Activated CD4-positive, alpha-beta T cell treated with anti-CD3 and anti-CD28 coated beads for 4 hours (primary cell): ENCODE data around the gene GPR179.
"Not testable (repeated sequence)": the region's sequence is repeated elsewhere in the genome, so short reads cannot be mapped to it uniquely, and the experiment has no call there.

Experiments
- DNase-seq, 2 donors: peaks; one replicate each; pipeline ENCODE4 v3.0.0-alpha.2; 2020

Gene GPR179

DNA sequence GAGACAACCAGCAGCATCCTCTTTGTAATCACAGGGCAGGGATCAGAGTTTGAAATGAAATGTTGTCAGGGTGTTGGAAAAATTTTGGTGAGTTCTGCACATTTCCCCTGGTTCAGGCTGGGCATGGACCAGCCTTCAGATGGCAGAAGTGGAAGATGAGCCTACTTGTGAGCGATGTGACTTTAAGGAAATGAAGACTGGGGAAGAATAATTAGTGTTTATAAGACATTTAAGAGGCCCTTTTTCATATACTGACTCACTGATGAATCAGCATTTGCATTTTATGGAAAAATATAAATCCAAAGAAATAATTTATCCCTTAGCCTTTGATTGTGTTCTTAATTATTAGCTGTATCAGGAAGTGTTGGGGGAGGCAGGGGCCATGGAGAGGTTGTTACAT is 20.9 kb downstream of the GPR179 start:
- DNase-seq = no peak

DNA sequence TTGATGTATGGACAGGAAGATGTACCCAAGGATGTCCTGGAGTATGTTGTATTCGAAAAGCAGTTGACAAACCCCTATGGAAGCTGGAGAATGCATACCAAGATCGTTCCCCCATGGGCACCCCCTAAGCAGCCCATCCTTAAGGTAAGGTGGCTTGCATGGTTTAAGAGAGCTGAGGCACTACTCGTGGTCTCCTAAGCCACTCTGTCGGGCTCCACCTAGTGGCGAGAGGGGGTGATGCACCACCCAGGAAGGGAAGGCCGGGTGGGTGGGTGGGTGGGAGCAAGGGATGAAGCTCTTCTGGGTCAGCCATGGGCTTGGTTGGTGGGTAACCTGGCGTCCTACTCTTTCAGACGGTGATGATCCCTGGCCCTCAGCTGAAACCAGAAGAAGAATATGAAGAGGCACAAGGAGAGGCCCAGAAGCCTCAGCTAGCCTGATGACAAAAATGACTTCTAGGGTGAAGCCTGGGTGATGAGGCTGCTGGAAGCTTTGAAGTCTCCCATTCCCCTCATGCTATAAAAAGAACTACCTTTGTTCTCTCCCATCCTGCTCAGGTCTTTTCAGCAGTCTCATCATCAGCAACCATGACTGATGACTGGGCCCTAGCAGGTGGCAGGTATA is 21.5 kb downstream of the GPR179 start:
- peak; percentile 54 to 72 for DNase-seq

DNA sequence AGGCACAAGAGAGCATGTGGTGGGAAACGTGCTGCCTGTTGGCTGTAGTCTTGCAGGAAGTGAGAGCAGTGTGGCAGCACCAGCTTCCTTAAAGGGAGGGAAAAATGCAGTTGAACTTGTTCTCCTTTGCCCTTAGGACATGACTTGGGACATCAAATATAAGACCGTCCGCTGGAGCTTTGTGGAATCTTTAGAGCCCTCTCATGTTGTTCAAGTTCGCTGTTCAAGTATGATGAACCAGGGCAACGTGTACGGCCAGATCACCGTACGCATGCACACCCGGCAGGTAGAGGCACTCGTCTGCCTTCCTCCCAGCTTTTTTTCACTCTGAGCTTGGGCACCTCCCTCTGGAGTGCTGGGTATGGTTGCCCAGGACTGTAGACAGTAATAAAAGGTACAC is 23.3 kb downstream of the GPR179 start:
- DNase-seq = no peak

DNA sequence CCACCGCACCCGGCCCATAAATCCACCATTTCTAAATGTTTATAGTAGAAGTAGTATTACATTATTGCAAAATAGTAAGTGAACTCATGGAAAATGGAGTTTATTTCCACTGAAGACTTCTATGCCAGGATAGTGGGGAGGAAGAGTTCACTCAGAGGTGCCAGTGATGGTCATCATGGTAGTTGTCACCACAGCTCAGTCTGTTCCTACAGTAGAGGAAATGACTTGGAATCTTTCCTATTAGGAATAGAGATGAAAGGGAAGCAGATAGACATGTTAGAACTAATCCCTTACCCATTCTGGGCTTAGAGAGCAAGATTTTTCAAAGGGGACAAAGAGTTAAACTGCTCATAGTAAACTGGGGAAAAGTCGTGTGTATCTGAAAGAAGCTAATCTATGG is 26.7 kb downstream of the GPR179 start:
- no peak for DNase-seq

DNA sequence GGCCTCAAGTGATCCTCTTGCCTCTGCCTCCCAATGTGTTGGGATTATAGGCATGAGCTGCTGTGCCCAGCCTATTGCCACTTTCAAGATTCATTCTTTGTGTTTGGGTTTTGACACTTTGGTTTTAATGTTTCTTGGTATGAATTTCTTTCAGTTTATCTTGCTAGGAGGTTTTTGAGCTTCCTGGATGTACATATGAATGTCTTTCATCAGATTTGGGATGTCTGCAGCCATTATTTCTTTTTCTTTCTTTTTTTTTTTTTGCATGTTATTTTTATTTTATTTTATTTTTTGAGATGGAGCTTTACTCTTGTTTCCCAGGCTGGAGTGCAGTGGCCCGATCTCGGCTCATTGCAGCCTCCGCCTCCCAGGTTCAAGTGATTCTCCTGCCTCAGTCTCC is 28.3 kb downstream of the GPR179 start:
- no peak for DNase-seq

DNA sequence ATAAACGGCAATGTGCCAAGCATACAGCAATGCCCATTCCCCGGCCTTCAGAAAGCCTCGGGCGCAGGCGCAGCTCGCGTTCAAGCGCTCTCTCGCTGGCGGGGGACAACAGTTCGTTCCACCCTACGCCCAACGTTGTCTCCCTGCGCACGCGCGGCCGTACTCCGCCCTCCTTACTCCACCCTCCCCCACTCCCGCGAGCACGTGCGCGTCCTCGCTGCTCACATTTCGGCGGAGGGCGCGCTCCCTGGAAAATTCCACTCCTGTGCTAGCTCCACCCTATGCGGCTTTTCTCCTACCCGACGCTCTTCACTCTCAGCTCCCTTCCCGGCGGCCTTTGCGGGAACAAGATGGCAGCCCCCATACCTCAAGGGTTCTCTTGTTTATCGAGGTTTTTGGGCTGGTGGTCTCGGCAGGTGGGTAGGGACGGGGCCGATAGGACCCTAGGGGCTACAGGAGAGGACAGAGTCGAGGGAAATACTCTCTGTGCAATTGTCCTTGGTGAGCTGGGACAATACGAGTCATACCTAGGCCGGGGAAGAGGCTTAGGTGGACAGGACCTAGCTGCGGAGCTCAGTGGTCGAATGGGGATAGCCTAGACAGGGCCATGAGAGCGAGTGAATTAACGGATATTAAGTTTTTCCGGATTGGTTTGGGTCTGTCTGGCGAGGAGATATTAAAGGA is 46.8 kb downstream of the GPR179 start, which contains the start of gene MRPL45:
Gene MRPL45 (plus strand): TSS at position 335 of the 684 bp plus-strand sequence. CDS start 16 bp downstream, at position 351.
- DNase-seq = peak; percentile 95 to 97

DNA sequence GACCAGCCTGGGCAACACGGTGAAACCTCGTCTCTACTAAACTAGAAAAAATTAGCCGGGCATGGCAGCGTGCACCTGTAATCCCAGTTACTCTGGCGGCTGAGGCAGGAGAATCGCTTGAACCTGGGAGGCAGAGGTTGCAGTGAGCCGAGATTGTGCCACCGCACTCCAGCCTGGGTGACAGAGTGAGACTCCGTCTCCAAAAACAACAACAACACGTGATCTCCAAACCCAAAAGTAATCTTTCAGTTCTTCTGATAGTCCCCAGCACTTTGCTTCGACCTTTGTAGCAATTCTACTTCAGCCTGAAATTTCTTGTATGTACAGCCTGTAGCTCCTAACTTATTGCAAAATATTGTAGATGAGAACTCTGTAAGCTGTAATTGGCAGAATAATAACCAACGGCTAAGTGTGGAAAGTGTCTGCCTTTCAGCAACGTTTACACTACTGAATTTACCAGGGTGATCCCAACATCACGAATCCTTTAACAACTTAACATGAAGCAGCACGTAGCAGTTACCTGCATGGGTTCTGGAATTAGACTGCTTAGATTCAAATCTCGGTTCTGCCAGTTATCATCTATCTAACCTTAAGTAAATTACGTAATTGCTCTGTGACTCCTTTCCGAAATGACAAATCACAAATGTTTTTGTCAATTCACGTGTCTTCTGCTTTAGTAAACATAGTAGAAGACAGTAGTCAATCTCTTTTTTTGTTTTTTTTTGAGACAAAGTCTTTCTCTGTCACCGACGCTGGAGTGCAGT is 48.0 kb downstream of the GPR179 start:
- not testable (repeated sequence) for DNase-seq

DNA sequence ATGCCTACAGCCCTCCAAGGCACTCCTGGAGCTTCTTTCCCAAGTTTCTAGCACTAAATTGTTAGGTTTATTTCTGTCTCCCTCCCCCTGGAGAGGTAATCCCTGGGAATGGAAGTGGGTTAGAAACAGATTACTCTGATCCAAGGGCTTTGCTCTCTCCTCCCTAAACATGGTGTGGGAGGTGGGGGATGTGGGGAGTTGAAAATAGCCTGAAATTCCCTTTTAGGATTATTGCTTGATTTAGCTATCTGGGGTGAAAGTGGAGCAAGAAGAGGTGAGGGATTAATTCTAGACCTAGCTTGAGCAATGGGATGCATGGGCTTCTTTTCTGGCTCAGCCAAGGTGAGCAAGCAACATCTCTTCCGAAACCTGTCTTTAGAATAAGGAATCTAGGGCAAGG is 54.0 kb downstream of the GPR179 start:
- DNase-seq = not testable (repeated sequence)

DNA sequence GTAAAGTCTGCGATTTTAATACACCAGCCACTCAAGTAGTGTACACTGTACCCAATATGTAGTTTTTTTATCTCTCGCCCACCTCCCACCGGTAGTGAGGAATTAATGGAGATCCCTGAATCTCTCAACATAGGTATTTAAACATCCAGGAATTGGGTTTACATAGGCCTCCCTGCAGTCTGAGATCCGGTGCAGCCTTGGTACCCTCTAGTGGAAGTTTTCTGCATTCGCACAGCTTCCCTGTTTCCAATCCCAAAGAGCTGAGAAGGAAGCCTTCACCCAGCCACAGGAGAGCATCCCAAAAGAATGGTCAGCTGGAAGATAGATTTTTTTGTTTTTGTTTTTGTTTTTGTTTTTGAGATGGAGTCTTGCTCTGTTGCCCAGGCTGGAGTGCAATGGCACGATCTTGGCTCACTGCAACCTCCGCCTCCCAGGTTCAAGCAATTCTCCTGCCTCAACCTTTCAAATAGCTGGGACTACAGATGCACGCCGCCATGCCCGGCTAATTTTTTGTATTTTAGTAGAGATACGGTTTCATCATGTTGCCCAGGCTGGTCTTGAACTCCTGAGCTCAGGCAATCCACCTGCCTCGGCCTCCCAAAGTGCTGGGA is 55.4 kb downstream of the GPR179 start:
- not testable (repeated sequence) for DNase-seq

DNA sequence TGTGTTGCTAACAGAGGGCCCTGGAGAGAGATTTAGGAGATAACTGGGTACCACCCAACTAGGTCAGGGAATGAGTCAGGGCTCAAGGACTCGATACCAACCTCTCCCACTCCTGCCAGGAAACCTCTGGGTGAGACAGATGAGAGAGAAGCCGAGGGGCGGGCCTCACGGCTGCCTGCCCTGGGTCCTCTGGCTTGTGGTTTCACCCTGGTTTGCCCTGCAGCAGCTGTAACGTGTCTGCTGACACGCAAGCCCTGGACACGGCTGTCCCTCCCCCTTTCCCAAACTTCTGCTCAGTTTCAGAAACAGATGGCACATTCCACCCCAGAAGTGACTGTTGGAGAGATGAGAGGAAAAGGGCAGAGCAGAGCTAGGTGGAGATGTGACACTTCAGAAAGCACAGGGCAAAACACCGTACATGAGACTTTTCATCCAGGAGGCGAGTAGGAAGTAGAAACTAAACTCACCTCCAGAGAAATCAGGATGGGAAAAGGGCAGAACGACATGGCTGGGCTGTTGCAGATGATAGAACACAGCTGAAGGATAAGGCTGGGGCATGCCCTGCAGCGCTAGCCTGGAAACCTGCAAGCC is 57.2 kb downstream of the GPR179 start:
- DNase-seq = not testable (repeated sequence)

DNA sequence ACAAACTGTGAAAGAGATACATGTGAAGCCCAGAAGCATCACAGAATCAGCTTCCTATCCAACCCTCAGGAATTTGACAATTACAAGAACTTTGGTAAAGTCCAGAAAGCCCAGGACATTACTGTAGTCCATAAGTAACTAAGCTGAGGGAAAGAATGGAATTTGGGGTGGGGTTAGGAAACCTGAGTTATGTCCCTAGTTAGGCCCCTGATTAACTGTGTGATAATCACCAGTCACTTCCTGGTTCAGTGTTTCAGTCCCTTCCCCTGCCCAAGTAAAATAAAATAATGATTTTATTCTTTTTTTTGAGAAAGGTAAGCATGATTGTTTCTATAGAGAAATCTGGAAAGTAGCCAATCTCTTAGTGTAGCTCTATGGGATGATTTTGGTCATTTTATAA is 57.8 kb downstream of the GPR179 start:
- not testable (repeated sequence) for DNase-seq
